Stimulated activated CD8-positive, alpha-beta memory T cell treated with anti-CD3 and anti-CD28 coated beads, Interleukin-12 subunit alpha, Interleukin-12 subunit beta, amount 100 ng/mL, for 24 hours (primary cell): Measurements from ENCODE around the gene MME.
"Not testable (repeated sequence)": the region's sequence is repeated elsewhere in the genome, so short reads cannot be mapped to it uniquely, and the experiment has no call there.

Experiments used
- DNase-seq: peaks from one replicate; pipeline ENCODE4 v3.0.0-alpha.2; 2020; ENCODE audit errors: extremely low read depth

Gene MME

GRCh38 chr3:155192957-155193746, 113.0 kb downstream of the MME start:
- DNase-seq, result no peak

GRCh38 chr3:155193868-155194267, 113.7 kb downstream of the MME start:
- DNase-seq, result no peak

GRCh38 chr3:155194973-155195957, 115.1 kb downstream of the MME start:
- no peak for DNase-seq

- no peak for DNase-seq
Observed at GRCh38 chr3:155196131-155197021, 116.3 kb downstream of the MME start.

GRCh38 chr3:155197786-155198185, 117.7 kb downstream of the MME start:
- no peak for DNase-seq

GRCh38 chr3:155202626-155203025, 122.5 kb downstream of the MME start:
- DNase-seq, result no peak

GRCh38 chr3:155204851-155205250, 124.7 kb downstream of the MME start:
- no peak for DNase-seq

- no peak for DNase-seq
Observed at GRCh38 chr3:155208183-155208800, 128.2 kb downstream of the MME start.

- no peak for DNase-seq
Observed at GRCh38 chr3:155210736-155211135, 130.6 kb downstream of the MME start.

- DNase-seq, result no peak
Observed at GRCh38 chr3:155211266-155211665, 131.1 kb downstream of the MME start.

- no peak for DNase-seq
Observed at GRCh38 chr3:155211940-155212339, 131.8 kb downstream of the MME start.

GRCh38 chr3:155216007-155216406, 135.9 kb downstream of the MME start:
- not testable (repeated sequence) for DNase-seq

- no peak for DNase-seq
Observed at GRCh38 chr3:155217591-155217990, 137.5 kb downstream of the MME start.

- DNase-seq, result no peak
Observed at GRCh38 chr3:155218462-155218861, 138.3 kb downstream of the MME start.

GRCh38 chr3:155219106-155219505, 139.0 kb downstream of the MME start:
- no peak for DNase-seq

- no peak for DNase-seq
Observed at GRCh38 chr3:155225417-155225816, 145.3 kb downstream of the MME start.

- no peak for DNase-seq
Observed at GRCh38 chr3:155227141-155227540, 147.0 kb downstream of the MME start.

- DNase-seq, result no peak
Observed at GRCh38 chr3:155228676-155229075, 148.6 kb downstream of the MME start.

GRCh38 chr3:155229086-155229485, 149.0 kb downstream of the MME start:
- no peak for DNase-seq

GRCh38 chr3:155230382-155230781, 150.3 kb downstream of the MME start:
- no peak for DNase-seq

GRCh38 chr3:155231792-155232191, 151.7 kb downstream of the MME start:
- DNase-seq, result no peak
